ENCODE results near the gene BRCA1. TPM values are rescaled to one million over a fixed set of nuclear protein-coding genes. Genes with fewer than 3 reads are reported as not detected.

BRCA1 gene
- total RNA-seq, 4 donors from 2014 or later, result 1.2 to 30.7 (median 15.4) TPM

DNA sequence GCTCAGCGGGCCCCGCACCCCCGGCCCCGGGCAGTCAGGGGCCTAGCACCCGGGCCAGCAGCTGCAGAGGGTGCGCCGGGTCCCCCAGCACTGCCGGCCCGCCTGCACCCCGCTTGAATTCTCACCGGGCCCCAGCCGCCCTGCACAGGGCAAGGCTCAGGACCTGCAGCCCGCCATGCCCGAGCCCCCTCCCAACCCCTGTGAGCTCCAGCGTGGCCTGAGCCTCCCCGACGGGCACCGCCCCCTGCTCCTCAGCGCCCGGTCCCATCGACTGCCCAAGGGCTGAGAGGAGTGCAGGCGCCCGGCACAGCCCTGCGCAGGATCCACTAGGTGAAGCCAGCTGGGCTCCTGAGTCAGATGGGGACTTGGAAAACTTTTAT is 1.7 kb upstream of the BRCA1 start:
- no peak for DNase-seq
- intact Hi-C loops (cut with DNase I; ENCODE audit: low total_unique reads), result no loop called here

DNA sequence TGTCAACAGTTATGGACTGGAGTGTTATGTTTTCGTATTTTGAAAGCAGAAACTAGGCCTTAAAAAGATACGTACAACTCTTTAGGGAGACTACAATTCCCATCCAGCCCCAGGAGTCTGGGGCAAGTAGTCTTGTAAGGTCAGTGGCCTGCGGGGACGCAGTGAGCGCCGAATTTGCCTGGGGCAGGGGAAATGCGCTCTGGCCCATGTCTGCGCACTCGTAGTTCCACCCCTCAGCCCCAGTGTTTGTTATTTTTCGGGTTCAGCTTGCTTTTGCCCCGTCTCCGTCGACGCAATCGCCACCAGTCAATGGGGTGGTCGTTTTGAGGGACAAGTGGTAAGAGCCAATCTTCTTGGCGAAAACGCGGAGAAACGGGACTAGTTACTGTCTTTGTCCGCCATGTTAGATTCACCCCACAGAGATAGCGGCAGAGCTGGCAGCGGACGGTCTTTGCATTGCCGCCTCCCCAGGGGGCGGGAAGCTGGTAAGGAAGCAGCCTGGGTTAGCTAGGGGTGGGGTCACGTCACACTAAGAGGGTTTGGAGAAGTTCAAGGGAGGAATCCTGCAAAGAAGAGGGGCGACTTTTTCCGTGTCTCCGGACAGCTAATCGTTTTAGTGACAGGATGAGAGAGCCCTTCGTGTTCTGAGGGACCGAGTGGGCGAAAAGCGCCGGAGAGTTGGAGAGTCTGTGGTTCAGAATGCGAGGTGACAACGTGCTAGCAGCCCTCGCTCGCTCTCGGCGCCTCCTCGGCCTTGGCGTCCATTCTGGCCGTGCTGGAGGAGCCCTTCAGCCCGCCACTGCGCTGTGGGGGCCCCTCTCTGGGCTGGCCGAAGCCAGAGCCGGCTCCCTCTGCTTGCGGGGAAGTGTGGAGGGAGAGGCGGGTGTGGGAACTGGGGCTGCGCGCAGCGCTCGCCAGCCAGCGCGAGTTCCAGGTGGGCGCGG is 1.1 kb upstream of the BRCA1 start:
- intact Hi-C loops (cut with DNase I; ENCODE audit: low total_unique reads), result no loop called here
- Histone ChIP-seq H3K27ac (peak overlapping the region; percentile 71 to 83), H3K36me3 (no peaks in the 10 kb centered on the region), H3K9me3 (no peaks in the 10 kb centered on the region), H3K27me3 (no peaks in the 10 kb centered on the region), H3K4me3 (peak overlapping the region; percentile 57 to 61), H3K4me1 (peaks cover 0 to 6% of the 10 kb centered on the region in 2 donors)
- peak in 1 of 2 donors; percentile 18 for DNase-seq
- TF ChIP-seq, protein P1, sequence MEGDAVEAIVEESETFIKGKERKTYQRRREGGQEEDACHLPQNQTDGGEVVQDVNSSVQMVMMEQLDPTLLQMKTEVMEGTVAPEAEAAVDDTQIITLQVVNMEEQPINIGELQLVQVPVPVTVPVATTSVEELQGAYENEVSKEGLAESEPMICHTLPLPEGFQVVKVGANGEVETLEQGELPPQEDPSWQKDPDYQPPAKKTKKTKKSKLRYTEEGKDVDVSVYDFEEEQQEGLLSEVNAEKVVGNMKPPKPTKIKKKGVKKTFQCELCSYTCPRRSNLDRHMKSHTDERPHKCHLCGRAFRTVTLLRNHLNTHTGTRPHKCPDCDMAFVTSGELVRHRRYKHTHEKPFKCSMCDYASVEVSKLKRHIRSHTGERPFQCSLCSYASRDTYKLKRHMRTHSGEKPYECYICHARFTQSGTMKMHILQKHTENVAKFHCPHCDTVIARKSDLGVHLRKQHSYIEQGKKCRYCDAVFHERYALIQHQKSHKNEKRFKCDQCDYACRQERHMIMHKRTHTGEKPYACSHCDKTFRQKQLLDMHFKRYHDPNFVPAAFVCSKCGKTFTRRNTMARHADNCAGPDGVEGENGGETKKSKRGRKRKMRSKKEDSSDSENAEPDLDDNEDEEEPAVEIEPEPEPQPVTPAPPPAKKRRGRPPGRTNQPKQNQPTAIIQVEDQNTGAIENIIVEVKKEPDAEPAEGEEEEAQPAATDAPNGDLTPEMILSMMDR (IDR thresholded peaks at IDR 0.05), result no peak
- TF ChIP-seq POLR2A (IDR thresholded peaks at IDR 0.05), result no peak

More for the DNA sequence above, 1.7 kb upstream of the BRCA1 start:
- Histone ChIP-seq H3K27ac (no peak overlapping the region), H3K36me3 (no peaks in the 10 kb centered on the region), H3K27me3 (no peaks in the 10 kb centered on the region), H3K4me1 (peaks cover 0 to 6% of the 10 kb centered on the region in 2 donors), H3K4me3 (no peak overlapping the region), H3K9me3 (no peaks in the 10 kb centered on the region)
- TF ChIP-seq POLR2A (IDR thresholded peaks at IDR 0.05), result no peak
- TF ChIP-seq, protein P1 (IDR thresholded peaks at IDR 0.05), result no peak

DNA sequence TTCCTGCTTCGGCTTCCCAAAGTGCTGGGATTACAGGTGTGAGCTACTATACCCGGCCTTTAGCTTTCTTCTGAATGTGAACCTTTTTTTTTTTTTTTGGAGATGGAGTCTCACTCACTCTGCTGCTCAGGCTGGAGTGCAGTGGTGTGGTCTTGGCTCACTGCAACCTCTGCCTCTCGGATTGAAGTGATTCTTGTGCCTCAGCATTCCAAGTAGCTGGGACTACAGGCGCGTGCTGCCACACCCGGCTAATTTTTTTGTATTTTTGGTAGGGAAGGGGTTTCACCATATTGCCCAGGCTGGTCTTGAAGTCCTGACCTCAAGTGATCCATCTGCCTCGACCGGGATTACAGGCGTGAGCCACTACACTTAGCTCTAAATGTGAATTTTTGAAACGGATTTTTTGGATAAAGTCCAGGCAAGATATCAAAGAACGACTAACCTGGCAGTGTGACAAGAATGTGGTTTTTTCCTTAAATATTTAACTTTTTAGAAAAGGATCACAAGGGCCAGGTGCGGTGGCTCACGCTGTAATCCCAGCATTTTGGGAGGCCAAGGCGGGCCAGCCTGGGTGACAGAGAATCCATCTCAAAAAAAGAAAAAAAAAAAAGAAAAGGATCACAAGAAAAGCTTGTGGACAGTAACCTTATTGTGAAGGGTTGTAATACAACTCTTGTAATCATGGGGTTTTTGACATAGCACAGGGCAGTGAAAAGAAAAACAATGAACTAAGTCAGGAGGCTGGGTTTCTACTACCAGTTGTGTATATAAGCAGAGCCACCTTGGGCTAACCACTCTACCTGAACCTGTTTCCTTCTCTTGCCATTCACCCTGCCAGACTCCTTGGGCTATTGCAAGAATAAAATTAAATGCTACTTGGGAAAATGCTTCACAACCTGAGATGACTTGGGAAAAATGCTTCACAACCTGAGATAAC is 6.2 kb downstream of the BRCA1 start:
- H3K4me3 ChIP-seq, result no peak overlapping the region
- TF ChIP-seq, protein P1 (IDR thresholded peaks at IDR 0.05), result no peak
- TF ChIP-seq POLR2A (IDR thresholded peaks at IDR 0.05), result no peak
- no peak for DNase-seq
- H3K27ac ChIP-seq, result no peak overlapping the region
- no peaks in the 10 kb centered on the region for H3K4me1 ChIP-seq
- no peaks in the 10 kb centered on the region for H3K27me3 ChIP-seq
- no peaks in the 10 kb centered on the region for H3K36me3 ChIP-seq
- H3K9me3 ChIP-seq, result no peaks in the 10 kb centered on the region
- intact Hi-C loops (cut with DNase I; ENCODE audit: low total_unique reads), result no loop called here

DNA sequence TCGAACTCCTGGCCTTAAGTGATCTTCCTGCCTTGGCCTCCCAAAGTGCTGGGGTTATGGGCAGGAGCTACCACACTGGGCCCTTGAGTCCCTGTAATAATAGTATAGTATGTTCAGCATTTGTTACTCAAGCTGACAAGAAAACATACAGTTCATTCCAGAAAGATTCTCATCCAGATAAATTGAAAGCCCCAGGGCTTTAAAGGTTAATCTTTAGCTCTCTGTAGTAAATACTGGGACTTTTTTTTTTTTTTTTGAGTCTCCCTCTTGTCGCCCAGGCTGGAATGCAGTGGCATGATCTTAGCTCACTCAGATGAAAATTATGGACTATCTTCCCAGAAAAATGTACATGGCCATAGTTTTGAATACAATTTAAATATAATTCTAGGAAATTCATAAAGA is 11.0 kb downstream of the BRCA1 start:
- Histone ChIP-seq H3K4me1 (no peaks in the 10 kb centered on the region), H3K4me3 (no peak overlapping the region), H3K36me3 (no peaks in the 10 kb centered on the region), H3K27me3 (no peaks in the 10 kb centered on the region), H3K27ac (no peak overlapping the region), H3K9me3 (no peaks in the 10 kb centered on the region)
- no peak for TF ChIP-seq POLR2A (IDR thresholded peaks at IDR 0.05)
- TF ChIP-seq, protein P1 (IDR thresholded peaks at IDR 0.05), result no peak
- intact Hi-C loops (cut with DNase I; ENCODE audit: low total_unique reads), result no loop called here
- DNase-seq, result no peak

Data from uterus (tissue), 4 donors.